Endodermal cell (in vitro differentiated cells): ENCODE results near the gene TCF7L2. TPM values are rescaled to one million over a fixed set of nuclear protein-coding genes. Genes with fewer than 3 reads are reported as not detected.

Experiments
- DNase-seq: peaks from one replicate; pipeline ENCODE4 v3.0.0-alpha.2; 2017
- H3K27ac ChIP-seq: 2 replicates; pipeline ENCODE4 v1.5.1; 2013; ENCODE audit warnings: mild to moderate bottlenecking, low read depth, low read length, moderate library complexity
- H3K27me3 ChIP-seq: 2 replicates; pipeline ENCODE4 v1.6.1; 2013; ENCODE audit warnings: mild to moderate bottlenecking, low read length, moderate library complexity; ENCODE audit not compliant: insufficient read depth, control insufficient read depth, poor library complexity, severe bottlenecking
- H3K36me3 ChIP-seq: 2 replicates; pipeline ENCODE4 v1.7.0; 2013; ENCODE audit warnings: mild to moderate bottlenecking, low read length, moderate library complexity; ENCODE audit not compliant: control insufficient read depth, insufficient read depth
- H3K4me1 ChIP-seq: one replicate; pipeline ENCODE4 v1.7.0; 2013; ENCODE audit warnings: low read length; ENCODE audit not compliant: control insufficient read depth, insufficient read depth
- H3K4me3 ChIP-seq: 2 replicates; pipeline ENCODE4 v1.5.1; 2013; ENCODE audit warnings: mild to moderate bottlenecking, low read length, moderate library complexity
- H3K9ac ChIP-seq: 2 replicates; pipeline ENCODE4 v1.6.1; 2013; ENCODE audit warnings: mild to moderate bottlenecking, low read length, moderate library complexity; ENCODE audit not compliant: poor library complexity, severe bottlenecking; ENCODE audit errors: extremely low read depth
- H3K9me3 ChIP-seq: 2 replicates; pipeline ENCODE4 v1.6.1; 2013; ENCODE audit warnings: mild to moderate bottlenecking, low read length, moderate library complexity; ENCODE audit not compliant: control insufficient read depth
- H3K27ac Mint-ChIP-seq: 2 replicates; pipeline ENCODE4 v1.8.0; 2020; ENCODE audit warnings: mixed read lengths
- H3K27me3 Mint-ChIP-seq: 2 replicates; pipeline ENCODE4 v1.8.0; 2021; ENCODE audit warnings: mild to moderate bottlenecking, mixed read lengths; ENCODE audit not compliant: insufficient read depth
- H3K36me3 Mint-ChIP-seq: 2 replicates; pipeline ENCODE4 v1.8.0; 2020; ENCODE audit warnings: low read depth, mixed read lengths
- H3K4me1 Mint-ChIP-seq: 2 replicates; pipeline ENCODE4 v1.8.0; 2020; ENCODE audit warnings: mixed read lengths
- H3K4me3 Mint-ChIP-seq: 2 replicates; pipeline ENCODE4 v1.8.0; 2020; ENCODE audit warnings: mild to moderate bottlenecking, moderate library complexity, mixed read lengths
- H3K9me3 Mint-ChIP-seq: 2 replicates; pipeline ENCODE4 v1.8.0; 2020; ENCODE audit warnings: mild to moderate bottlenecking, mixed read lengths
- CTCF ChIP-seq: fragments of 200-600 bp; sonication (generic); conservative IDR thresholded peaks from 2 replicates; pipeline ENCODE4 v1.5.0; 2021; ENCODE audit warnings: antibody characterized with exemption, mild to moderate bottlenecking
- WGBS, 2 experiments: methylation state at CpG; one replicate each; pipeline versions ENCODE4 v1.1.5 to v1.1.7; 2013; ENCODE audit warnings: missing lambda C conversion rate in 2 of 2, mixed read lengths in 1 of 2; ENCODE audit not compliant: insufficient coverage in 1 of 2, insufficient read length in 1 of 2; 5-methylcytosine and 5-hydroxymethylcytosine counted together
- total RNA-seq, 2 donors: library from RNA; stranded (reverse); fragmentation: NEBNext Ultra II Directional in 1 of 2; extraction: Animal tissue kit (Norgen Biotek cat#: 25700) in 1 of 2; gene quantifications; 2 replicates in 1 of 2; 3 replicates in 1 of 2; pipeline ENCODE4 v1.2.1, GENCODE V29; 2021

The TCF7L2 gene
- total RNA-seq, 2 donors from 2014 or later: 73.2 to 105 TPM

GRCh38 chr10:113187063-113187777 lies 237.2 kb downstream of the TCF7L2 start:
- no peak overlapping the region for H3K4me3 ChIP-seq
- Mint-ChIP-seq H3K27ac (no peak overlapping the region), H3K4me1 (no peaks in the 10 kb centered on the region), H3K4me3 (no peak overlapping the region), H3K27me3 (no peaks in the 10 kb centered on the region), H3K36me3 (no peaks in the 10 kb centered on the region), H3K9me3 (no peaks in the 10 kb centered on the region)
- no peaks in the 10 kb centered on the region for H3K4me1 ChIP-seq
- H3K27me3 ChIP-seq: no peaks in the 10 kb centered on the region
- H3K9ac ChIP-seq: no peak overlapping the region
- 74 to 87% methylated on average over 4 to 10 of the region's 10 CpGs for WGBS, 2 experiments
- no peak for DNase-seq
- H3K36me3 ChIP-seq: no peaks in the 10 kb centered on the region
- no peak for TF ChIP-seq CTCF
- H3K9me3 ChIP-seq: no peaks in the 10 kb centered on the region
- no peak overlapping the region for H3K27ac ChIP-seq

GRCh38 chr10:113199459-113199858 lies 249.4 kb downstream of the TCF7L2 start:
- Histone ChIP-seq H3K9ac (no peak overlapping the region), H3K9me3 (no peaks in the 10 kb centered on the region), H3K27me3 (no peaks in the 10 kb centered on the region), H3K27ac (no peak overlapping the region), H3K4me1 (no peaks in the 10 kb centered on the region), H3K4me3 (no peak overlapping the region), H3K36me3 (no peaks in the 10 kb centered on the region)
- Mint-ChIP-seq H3K27me3 (no peaks in the 10 kb centered on the region), H3K36me3 (no peaks in the 10 kb centered on the region), H3K9me3 (no peaks in the 10 kb centered on the region), H3K27ac (no peak overlapping the region), H3K4me3 (no peak overlapping the region), H3K4me1 (no peaks in the 10 kb centered on the region)
- TF ChIP-seq CTCF: no peak
- no peak for DNase-seq
- WGBS, 2 experiments: 75% methylated on average over 1 of the region's 1 CpG; no CpG with 5 or more reads in 1 of the 2 experiments

DNA sequence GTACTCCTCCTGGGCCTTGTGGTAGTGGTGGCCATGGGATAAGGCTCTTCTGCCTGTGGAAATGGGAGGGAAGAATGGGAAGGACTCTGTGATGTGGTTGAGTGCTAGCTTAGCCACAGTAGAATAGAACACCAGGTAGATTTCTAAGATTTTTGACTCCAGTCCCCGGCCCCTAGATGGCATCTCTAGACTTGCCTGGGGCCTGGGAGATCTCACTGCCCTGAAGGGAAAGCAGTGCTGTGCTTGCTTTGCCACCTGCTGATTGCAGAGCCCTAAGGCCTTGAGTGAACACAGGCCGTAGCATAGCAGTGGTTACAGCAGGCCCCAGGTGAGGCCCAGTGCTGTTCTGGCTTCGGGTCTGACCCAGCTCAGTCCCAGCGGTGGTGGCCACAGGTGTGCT lies 252.0 kb downstream of the TCF7L2 start:
- no peaks in the 10 kb centered on the region for H3K27me3 ChIP-seq
- no peak overlapping the region for H3K27ac Mint-ChIP-seq
- H3K27me3 Mint-ChIP-seq: peaks cover 2% of the 10 kb centered on the region
- WGBS, 2 experiments: 89 to 100% methylated on average over 1 to 4 of the region's 4 CpGs
- H3K27ac ChIP-seq: no peak overlapping the region
- no peak overlapping the region for H3K4me3 Mint-ChIP-seq
- no peak overlapping the region for H3K9ac ChIP-seq
- no peaks in the 10 kb centered on the region for H3K36me3 Mint-ChIP-seq
- TF ChIP-seq CTCF: peak; percentile 66
- H3K9me3 ChIP-seq: peaks cover 9% of the 10 kb centered on the region
- no peaks in the 10 kb centered on the region for H3K4me1 ChIP-seq
- H3K36me3 ChIP-seq: no peaks in the 10 kb centered on the region
- H3K4me1 Mint-ChIP-seq: no peaks in the 10 kb centered on the region
- no peak overlapping the region for H3K4me3 ChIP-seq
- peaks cover 8% of the 10 kb centered on the region for H3K9me3 Mint-ChIP-seq
- peak; percentile 74 for DNase-seq
